Endometrial microvascular endothelial cells (primary cell): ENCODE results near the gene TXK. TPM values are rescaled to one million over a fixed set of nuclear protein-coding genes. Genes with fewer than 3 reads are reported as not detected.

Experiments
- in situ Hi-C: cut with HindIII; loops from 2 replicates; pipeline ENCODE4 v1.10.0; 2017; ENCODE audit warnings: low sequenced_read_pairs, low pct_unique_long_range_greater_than_20kb; ENCODE audit errors: inconsistent ontology term
- total RNA-seq: library from RNA; depleted of rRNA; stranded (reverse); fragments of >200 nt; gene quantifications from one replicate; pipeline ENCODE4 v1.2.3, GENCODE V29; 2015; ENCODE audit errors: inconsistent ontology term

Gene TXK
- total RNA-seq, 1 donor from 2014 or later: 0.84 TPM

DNA sequence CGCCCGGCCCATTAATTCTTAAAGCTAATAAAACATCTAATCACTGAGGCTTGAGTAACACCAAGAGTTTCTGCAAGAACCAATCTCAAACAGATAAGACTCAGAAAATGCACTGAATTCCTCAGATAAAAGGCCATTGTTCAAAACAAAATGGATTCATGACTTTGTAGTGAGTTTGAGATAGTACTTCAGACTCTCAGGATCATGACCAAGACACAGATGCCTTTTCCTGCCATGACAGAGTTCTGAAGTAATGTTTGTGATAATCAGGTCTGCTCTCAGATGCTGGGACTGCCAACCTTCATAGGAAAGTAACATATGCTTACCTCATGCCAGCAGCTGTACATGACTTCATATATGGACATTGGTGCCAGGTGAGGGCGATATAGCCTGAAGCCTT lies 62.9 kb downstream of the TXK start:
- in situ Hi-C loops: no loop called here

DNA sequence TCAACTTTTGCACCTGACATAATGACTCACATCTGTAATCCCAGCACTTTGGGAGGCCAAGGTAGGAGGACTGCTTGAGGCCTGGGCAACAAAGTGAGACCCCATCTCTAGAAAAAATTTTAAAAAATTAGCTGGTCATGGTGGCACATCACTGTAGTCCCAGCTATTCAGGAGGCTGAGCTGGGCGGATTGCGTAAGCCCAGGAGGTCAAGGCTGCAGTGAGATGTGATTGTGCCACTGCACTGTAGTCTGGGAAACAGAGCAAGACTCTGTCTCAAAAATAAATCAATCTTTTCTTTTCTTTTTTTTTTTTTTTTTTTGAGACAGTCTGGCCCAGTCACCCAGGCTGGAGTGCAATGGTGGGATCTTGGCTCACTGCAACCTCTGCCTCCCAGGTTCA lies 65.0 kb downstream of the TXK start:
- in situ Hi-C loops: no loop called here

DNA sequence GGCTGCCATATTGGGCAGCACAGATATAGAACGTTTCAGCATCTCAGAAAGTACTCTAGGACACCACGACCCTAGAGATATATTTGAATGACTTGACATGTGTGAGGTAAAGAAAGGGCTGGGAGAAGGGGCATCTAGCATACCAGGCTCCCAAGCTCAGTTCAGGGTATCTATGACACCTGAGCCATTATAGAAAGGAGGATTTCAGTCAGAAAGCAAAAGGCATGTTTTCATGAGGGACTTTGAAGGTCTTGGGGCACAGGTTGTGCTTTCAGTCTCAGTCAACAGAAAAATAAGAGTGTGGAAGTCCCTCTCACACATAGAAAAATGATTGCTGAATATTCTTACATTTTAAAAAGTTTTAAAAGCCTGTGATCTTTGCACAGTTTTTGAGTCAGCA lies 65.9 kb downstream of the TXK start:
- in situ Hi-C loops: no loop called here

DNA sequence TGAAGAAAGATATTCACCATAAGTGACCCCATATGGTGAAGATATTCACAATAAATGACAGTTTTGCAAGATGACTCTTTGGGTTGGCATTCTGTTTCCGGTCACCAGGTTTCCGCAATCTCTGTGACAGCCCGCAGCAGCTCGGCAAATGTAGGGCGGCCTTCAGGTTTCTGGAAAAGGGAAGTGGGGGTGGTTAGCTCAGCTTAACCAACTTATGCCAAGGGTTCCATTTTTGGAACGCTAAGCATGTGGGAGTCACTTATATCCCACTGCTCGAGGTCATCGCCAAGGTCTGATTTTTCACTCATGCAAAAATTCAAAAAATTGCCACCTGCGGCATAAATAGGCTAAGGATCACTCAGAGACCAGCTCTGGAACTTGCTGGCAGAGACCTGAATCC lies 66.5 kb downstream of the TXK start:
- in situ Hi-C loops: no loop called here

DNA sequence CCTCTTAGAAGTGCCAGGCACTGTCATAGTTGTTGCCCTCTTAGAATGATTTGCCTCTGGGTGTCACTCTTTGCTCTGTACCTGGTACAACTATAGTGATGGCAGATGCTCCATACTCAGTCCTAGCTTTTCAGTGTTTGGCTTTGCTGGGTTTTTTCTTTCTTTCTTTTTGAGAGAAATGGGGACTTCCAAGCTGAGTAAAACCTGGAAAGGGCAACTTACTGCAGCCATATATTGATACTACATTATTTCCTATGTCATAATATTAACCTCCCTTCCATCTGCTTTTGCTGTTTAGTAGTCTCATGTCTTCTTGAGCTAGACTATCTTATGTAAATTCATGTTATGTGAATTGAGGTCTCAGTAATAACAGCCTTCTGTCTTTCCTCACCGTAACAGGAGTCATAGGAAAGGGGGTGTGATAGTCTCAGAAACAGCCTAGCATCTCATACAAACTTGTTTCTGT lies 68.4 kb downstream of the TXK start:
- in situ Hi-C loops: no loop called here

DNA sequence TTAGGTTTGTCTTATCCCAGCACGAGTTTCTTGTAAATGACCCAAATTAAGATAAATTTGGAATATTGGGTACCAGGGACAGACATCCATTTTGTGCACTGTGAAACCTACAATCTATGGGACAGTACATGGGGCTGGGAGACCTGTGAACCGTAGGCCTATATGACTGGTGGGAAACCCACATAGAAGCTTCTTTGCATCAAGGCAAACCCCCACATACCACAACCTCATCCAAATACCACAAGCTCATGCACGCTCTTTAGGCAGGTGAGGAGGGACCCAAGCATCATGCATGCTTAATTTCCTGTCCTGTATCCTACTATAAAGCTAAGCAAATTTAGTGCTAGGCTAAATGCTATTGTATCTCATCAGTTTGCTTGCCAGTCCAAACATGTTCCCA lies 69.7 kb downstream of the TXK start:
- in situ Hi-C loops: no loop called here

DNA sequence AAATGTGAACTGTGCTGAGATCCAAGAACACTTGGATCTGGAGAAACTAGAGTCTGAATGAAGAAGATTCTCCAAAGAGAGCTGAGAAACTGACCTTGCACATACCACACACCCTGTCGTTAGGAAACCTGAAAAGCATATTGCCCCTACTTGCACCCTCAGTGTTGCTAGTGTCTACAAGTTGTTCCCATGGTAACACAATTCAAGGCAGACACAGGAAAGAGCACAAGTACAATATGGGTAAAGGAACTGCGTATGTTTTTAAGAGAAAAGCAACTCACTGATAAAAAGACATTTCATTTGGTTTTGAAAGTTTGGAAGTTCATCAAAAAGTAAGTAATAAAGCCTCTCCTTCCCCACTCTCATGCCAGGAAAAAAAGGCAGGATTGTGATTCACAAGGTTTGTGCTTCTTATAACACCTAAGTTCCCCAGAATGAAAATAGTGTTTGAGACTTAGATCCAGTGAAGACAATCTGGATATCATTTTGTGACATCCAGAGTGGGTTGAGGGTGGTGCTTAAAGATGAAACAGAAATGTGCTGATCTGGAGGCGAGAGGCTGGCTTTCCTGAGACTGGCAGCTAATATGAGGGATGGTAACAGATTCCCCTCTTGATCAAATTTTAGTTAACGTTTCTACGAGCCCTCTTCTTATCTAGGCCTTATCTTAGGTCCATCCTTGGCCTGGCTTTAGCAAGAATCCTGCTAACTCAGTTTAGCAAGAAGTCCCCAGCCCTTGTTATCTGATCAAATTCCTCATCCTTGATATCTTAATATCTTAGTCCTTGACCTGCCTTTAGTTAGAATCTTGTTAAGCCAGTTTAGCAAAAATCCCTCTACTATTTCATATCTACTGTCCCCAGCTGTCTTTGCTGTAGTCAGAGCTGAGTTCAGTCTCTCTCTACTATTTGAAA lies 75.2 kb downstream of the TXK start:
- in situ Hi-C loops: no loop called here

DNA sequence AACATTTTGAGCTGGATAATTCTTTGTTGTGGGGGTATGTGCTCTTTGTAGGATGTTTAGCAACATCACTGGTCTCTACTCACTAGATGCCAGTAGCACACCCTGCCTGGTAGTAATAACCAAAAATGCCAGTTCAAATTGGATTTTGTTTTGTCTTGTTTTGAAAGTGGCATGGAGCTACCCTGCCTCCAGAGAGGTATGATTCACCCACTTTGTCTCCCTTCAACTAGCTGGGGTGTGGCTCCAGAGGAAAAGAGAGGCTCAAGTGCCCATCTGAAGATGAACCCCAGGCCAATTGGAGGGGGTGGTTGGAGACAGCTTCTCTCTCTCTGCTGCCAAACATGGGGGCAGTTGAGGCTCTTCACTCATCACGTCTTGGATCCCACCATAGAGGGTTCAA lies 83.0 kb downstream of the TXK start:
- in situ Hi-C loops: no loop called here

DNA sequence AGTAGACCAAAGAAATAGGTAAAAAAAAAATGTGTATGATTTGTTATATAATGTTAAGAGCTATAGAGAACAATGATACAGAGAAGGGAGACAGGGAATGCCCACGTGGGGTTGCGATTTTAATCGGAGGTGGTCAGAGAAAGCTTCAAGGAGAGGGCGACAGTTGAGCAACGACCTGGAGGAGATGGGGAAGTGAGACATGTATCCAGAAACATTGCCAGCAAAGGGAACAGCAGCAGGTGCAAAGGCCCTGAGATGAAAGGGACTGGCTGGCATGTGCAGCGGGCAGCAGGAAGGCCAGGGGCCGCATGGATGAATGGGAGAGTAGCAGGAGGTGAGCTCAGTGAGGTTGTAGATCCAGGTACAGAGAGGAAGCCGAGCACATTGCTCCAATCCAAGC lies 84.6 kb downstream of the TXK start:
- in situ Hi-C loops: no loop called here

DNA sequence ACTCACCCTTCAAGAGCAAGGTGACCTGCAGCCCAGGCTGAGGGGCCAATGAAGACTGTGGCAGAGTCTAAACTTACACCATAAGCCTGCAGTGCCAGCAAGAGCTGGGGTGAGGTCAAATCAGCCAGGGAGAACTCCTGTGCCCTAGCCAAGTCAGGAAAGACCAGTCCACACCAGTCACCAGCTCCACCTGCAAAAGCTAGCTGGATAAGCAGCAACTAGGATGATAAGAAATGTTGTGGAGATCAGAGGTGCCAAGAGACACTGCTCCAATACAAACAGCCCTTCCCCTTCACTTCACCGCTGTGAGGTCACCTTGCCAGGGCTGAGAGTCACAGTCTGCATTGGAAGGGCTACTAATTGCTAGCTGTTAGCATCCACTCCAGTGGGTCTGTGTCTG lies 86.2 kb downstream of the TXK start:
- in situ Hi-C loops: no loop called here

DNA sequence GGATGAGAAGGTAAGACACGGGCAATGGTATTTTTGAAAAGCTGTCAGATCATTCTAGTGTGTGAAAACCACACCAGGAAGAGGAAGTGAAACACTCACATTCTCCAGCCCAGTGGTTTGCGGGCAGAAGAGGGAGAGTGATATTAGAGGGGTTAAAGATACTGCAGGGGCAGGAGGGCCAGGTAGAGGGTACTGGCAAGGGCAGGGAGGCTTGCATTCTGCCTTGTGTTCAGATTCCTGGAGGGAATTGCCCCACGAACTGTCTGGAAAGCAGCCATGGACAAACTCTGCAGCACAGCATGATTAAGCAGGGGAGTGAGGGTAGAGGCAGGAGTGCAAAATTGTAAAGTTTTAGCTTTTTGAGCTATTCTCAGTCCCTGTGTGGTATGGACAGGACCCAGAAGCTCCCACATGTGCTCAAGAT lies 86.6 kb downstream of the TXK start:
- in situ Hi-C loops: no loop called here

DNA sequence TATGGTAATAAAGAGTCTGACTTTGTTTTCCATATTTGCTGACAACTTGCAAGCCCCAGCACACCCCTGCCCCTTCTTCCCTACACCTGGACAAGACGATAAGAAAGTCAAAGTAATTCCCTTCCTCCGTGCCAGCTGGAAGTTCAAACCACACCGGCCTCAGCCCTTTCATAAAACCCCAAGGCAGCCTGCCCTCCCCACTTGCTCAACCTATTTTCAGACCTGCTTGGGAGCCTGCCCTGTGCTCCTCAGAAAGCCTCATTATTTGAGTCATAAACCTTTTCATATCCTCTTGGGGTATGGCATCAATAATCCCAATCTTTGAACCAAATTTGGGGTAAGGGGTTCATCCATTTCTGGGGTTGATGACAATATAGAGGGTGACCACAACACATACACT lies 88.0 kb downstream of the TXK start:
- in situ Hi-C loops: no loop called here

DNA sequence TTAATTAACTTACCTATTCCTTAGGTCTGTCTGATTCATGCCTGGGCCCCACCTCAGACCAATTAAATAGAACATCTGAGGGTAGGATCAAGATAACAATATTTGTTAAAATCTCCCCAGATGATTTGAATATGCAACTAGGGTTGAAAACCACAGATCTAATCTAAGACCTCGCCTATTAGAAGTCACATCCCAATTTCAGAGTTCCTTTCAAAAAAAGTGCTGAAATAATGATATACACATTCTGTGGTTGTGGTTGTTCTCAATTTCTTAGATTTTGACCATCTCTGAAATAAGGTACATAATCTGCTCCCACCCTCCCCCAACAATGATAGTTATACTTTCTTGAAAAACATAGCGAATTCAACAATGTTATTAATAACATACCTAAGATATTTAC lies 89.8 kb downstream of the TXK start:
- in situ Hi-C loops: no loop called here

DNA sequence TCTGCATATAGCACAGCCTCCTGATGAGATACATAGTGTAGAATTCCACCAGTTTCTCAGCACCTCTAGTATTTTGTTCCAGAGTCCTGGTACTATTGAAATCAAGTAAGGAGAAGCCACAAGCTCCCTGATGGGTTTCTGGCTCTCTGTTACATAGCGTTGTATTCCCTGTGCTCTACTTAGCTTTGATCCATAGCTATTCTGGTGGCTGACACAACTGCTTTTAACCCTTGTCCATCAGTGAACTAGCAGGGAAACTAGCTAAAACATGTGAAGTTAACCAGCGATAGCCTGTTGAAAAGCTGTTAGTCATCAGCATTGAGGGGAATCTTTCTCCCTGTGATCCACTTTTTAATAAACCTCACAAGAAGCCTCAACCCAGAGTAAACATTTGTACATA lies 90.5 kb downstream of the TXK start:
- in situ Hi-C loops: no loop called here

DNA sequence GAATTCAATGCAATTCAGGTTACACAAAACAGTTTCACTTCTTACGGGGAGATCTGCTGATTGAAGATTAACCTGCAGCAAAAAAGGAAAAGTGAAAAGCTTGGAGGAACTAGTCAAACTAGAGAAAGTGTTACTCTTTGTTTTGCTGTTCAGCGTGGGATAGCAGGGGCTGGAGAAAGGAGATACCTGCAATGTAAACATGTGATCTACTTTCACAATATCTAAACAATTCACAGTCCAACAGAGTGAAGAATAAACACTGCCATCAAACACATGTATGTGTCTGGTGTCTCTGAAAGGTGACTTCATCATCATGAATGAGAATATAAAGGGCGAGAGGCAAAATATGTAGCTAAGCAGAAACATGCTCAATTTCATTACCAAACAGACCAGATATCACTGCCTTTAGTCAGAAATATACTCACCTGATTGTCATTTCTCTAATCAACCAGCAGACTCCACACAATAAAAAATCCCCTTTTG lies 91.0 kb downstream of the TXK start:
- in situ Hi-C loops: no loop called here

DNA sequence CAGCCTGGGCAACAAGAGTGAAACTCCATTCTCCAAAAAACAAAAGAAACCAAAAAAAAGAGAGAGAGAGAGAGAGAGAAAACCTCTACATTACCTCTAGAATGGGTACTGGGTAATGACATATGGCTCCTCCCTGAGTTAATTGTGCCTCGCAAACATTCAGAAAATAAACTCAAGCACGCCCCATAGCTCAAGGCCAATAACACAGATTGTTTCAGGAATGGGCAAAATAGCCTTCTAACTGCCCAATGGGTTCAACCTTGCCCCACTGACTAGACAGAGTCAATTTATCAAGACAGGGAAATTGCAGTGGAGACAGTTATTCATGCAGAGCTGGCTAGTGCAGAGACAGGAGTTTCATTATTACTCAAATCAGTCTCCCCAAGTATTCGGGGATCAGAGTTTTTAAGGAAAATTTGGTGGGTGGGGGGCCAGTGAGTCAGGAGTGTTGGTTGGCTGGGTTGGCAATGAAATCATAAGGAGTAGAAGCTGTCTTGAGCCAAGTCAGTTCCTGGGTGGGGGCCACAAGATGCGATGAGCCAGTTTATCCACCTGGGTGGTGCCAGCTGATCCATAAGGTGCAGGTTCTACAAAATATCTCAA lies 92.4 kb downstream of the TXK start:
- in situ Hi-C loops: no loop called here

DNA sequence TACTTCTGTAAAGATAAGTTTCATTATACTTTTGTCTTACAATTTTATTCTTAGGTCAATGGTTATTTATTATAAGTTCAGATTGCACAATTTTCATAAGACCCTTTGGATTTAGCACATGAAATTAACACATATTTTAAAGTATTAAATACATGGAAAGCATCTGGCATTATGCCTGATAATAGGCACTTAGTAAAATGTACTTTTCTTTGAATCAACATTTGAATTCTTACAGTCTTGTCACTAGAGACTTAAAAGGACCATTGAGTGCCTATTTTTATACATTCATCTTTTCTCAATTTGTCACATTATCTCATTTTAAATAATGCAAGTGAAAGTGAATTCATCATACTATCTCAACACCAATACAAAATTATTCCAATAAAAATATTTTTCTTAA lies 94.5 kb downstream of the TXK start:
- in situ Hi-C loops: no loop called here

DNA sequence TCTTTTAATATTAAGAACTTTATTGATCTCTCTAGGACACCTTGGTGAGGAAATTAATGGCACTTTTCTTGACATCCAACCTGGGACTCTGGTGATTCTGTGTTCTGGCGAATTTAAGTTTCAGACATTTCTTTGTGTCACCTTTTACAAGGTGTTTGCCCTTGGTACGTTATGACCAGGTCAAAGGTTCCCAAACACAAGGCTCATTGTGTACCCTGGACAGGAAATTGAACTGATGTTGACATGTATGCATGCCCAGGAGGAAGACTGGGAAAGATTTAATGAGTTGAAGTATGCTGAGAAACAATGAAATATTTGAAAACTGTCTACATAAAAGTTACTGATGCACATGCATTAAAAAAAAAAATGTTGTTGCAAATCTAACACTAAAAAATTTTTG lies 95.4 kb downstream of the TXK start:
- in situ Hi-C loops: no loop called here

DNA sequence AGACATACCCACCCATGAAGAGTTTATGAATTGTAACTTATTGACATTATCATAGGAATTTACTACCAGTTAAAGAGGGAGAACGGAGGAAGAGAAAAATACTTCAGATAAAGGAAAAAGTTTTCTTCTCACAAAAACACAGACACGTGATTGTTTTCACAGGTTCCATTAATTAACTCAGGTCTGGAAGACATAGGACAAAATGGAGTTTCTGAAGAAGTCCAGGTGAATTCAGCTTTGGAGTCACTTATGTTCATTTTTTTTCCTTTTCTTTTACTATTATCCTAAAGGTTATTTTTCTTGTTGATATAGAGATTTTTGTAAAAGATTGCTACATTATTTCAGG lies 97.0 kb downstream of the TXK start:
- in situ Hi-C loops: no loop called here

DNA sequence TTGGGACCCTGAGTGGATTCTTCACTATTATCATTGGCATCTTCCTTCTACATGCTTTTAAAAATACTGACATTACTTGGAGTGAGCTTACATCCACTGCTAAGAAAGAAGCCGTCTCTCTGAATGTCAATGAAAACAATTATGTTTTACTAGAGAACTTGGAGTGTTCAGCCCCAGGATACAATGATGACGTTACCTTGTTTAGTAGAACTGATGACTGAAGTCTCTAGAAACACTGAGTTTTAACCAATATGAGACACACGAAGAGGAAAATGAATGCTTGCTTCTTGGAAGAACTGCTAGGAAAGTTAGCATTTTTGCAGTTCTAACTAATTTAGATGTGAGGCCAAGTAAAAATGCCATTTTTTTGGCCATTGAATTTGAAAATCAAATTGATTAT lies 98.1 kb downstream of the TXK start:
- in situ Hi-C loops: no loop called here
